ENCODE measurements around the gene NEK9.

DNA sequence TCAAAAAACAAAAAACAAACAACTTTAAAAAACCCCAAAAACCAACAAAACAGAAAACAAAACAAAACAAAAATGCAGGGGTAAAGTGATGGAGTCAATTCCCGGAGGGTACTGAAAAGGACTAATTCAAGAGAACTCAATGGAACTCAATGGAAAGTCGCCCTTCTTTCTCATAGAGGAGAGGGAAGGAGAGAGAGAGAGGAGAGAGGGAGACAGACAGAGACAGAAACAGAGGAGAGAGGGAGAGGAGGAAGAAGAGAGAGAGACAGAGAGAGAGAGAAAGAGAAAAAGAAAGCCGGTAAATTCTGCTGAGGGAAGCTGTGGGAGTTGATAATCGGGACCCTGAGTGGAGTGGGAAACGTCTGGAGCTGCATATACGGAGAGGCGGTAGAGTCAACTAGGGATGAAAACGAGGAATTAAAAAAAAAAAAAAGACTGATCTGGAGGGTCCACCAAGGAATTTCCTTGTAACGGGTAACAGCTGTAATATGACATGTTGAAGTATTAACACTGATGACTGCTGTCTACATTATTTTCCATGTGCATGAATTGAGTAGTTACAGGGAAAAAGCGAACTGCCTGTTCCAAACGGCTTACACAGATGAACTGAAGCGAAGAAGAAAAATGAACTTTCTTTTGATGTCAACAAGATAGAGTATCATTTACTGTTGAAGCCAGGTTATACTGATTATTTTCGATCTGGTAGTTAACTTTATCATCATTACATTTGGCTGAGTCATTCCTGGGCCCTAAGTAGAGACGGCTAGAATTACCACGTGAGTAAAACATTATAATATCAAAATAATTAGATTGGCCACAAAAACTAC lies 58.3 kb downstream of the NEK9 start:
- TF ChIP-seq CSRNP3 (CRISPR knock-in tag; IDR thresholded peaks at IDR 0.05): no peak
- TF ChIP-seq TCF4 (CRISPR knock-in tag; IDR thresholded peaks at IDR 0.05; ENCODE audit: borderline replicate concordance): no peak
- no peak for TF ChIP-seq GLIS3 (CRISPR knock-in tag; IDR thresholded peaks at IDR 0.05)
- no peak for TF ChIP-seq ARNTL (CRISPR knock-in tag; IDR thresholded peaks at IDR 0.05; ENCODE audit: borderline replicate concordance, low read depth)
- TF ChIP-seq, protein P1, sequence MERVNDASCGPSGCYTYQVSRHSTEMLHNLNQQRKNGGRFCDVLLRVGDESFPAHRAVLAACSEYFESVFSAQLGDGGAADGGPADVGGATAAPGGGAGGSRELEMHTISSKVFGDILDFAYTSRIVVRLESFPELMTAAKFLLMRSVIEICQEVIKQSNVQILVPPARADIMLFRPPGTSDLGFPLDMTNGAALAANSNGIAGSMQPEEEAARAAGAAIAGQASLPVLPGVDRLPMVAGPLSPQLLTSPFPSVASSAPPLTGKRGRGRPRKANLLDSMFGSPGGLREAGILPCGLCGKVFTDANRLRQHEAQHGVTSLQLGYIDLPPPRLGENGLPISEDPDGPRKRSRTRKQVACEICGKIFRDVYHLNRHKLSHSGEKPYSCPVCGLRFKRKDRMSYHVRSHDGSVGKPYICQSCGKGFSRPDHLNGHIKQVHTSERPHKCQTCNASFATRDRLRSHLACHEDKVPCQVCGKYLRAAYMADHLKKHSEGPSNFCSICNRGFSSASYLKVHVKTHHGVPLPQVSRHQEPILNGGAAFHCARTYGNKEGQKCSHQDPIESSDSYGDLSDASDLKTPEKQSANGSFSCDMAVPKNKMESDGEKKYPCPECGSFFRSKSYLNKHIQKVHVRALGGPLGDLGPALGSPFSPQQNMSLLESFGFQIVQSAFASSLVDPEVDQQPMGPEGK (CRISPR knock-in tag; IDR thresholded peaks at IDR 0.05; ENCODE audit: borderline replicate concordance): no peak

Data from SK-N-SH treated with all-trans-retinoic acid at 6 μM for 48 hours (cell line).